RWPE2 (cell line): ENCODE measurements around the gene GRAMD4.

Source experiments
- ATAC-seq: fragments of 200-7000 bp; cut with Tn5 transposase; 3 replicates; pipeline ENCODE4 v1.9.1; 2021; ENCODE audit warnings: low read depth
- DNase-seq: peaks from one replicate; pipeline ENCODE4 v3.0.0-alpha.2; 2020; ENCODE audit warnings: low spot score
- H3K27ac ChIP-seq: fragments of 450-650 bp; 2 replicates; pipeline ENCODE4 v1.5.1; 2017; ENCODE audit warnings: mild to moderate bottlenecking; ENCODE audit not compliant: poor library complexity, severe bottlenecking
- H3K27me3 ChIP-seq: fragments of 250-450 bp; sonication (Bioruptor Pico); 2 replicates; pipeline ENCODE4 v1.5.1; 2021; ENCODE audit warnings: mild to moderate bottlenecking, moderate library complexity; ENCODE audit not compliant: insufficient read depth, poor library complexity, severe bottlenecking
- H3K36me3 ChIP-seq: fragments of 250-450 bp; sonication (Bioruptor Pico); 2 replicates; pipeline ENCODE4 v1.5.1; 2020; ENCODE audit warnings: low read depth, mild to moderate bottlenecking, moderate library complexity
- H3K4me1 ChIP-seq: fragments of 250-450 bp; sonication (Bioruptor Pico); 2 replicates; pipeline ENCODE4 v1.5.1; 2021; ENCODE audit warnings: mild to moderate bottlenecking, moderate library complexity; ENCODE audit not compliant: insufficient read depth, poor library complexity, severe bottlenecking
- H3K4me3 ChIP-seq: fragments of 250-450 bp; sonication (Bioruptor Pico); 2 replicates; pipeline ENCODE4 v1.5.1; 2021; ENCODE audit warnings: mild to moderate bottlenecking, moderate library complexity; ENCODE audit not compliant: severe bottlenecking
- H3K9me3 ChIP-seq: fragments of 250-450 bp; sonication (Bioruptor Pico); 2 replicates; pipeline ENCODE4 v1.5.1; 2021; ENCODE audit warnings: mild to moderate bottlenecking, moderate library complexity; ENCODE audit not compliant: severe bottlenecking
- TF ChIP-seq, protein P1 (sequence below): fragments of 450-650 bp; IDR thresholded peaks from one replicate; pipeline ENCODE4 v1.5.1; 2017; ENCODE audit warnings: mild to moderate bottlenecking, moderate library complexity; ENCODE audit not compliant: poor library complexity, severe bottlenecking

Gene GRAMD4

DNA sequence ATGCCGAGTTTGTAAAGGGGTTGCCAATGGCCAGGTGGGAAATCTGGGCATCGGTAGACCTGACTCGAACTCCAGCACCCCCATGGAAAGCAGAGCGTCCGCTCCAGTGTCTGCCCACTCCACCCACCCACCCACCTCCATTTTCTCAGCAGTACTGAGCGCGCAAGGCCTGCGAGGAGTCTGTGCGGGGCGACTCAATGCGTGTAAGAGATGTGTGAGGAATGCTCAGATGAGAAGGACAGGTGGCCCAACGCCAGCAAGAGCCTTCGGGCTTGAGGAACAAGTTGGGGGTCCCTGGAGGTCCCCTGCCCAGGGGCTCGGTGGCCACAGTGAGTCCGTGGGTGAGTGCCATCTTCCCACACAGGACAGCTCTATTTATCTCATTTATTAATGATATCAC, 67.3 kb downstream of the GRAMD4 start:
- no peak overlapping the region for H3K4me3 ChIP-seq
- TF ChIP-seq, protein P1, sequence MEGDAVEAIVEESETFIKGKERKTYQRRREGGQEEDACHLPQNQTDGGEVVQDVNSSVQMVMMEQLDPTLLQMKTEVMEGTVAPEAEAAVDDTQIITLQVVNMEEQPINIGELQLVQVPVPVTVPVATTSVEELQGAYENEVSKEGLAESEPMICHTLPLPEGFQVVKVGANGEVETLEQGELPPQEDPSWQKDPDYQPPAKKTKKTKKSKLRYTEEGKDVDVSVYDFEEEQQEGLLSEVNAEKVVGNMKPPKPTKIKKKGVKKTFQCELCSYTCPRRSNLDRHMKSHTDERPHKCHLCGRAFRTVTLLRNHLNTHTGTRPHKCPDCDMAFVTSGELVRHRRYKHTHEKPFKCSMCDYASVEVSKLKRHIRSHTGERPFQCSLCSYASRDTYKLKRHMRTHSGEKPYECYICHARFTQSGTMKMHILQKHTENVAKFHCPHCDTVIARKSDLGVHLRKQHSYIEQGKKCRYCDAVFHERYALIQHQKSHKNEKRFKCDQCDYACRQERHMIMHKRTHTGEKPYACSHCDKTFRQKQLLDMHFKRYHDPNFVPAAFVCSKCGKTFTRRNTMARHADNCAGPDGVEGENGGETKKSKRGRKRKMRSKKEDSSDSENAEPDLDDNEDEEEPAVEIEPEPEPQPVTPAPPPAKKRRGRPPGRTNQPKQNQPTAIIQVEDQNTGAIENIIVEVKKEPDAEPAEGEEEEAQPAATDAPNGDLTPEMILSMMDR, result no peak
- DNase-seq (no peak), ATAC-seq (no peak)
- H3K4me1 ChIP-seq, result no peaks in the 10 kb centered on the region
- H3K36me3 ChIP-seq, result peaks cover 38% of the 10 kb centered on the region
- H3K27me3 ChIP-seq, result no peaks in the 10 kb centered on the region
- H3K27ac ChIP-seq, result no peak overlapping the region
- H3K9me3 ChIP-seq, result no peaks in the 10 kb centered on the region

DNA sequence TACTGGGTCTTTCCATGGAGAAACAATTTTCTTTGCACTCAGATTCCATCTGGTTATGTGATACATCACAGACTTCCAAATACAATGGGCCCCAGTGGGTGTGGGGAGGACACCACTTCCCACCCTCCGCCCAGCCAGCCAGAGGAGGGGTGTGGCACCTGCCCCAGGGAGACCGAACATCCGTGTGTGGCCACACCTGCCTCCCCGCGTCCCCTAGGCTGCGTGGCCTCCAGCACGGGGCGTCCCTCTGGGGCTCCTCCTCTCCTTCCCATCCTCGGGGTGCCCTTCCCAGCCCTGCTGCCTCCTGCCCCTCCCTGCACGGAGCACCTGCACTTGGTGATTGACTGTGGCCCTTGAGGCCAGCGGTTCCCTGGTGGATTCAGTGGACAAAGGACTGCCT, 68.8 kb downstream of the GRAMD4 start:
- no peak for DNase-seq
- Histone ChIP-seq H3K27ac (no peak overlapping the region), H3K4me3 (no peak overlapping the region), H3K36me3 (peaks cover 47% of the 10 kb centered on the region), H3K27me3 (no peaks in the 10 kb centered on the region), H3K9me3 (no peaks in the 10 kb centered on the region), H3K4me1 (no peaks in the 10 kb centered on the region)
- ATAC-seq, result no peak
- TF ChIP-seq, protein P1, result no peak

DNA sequence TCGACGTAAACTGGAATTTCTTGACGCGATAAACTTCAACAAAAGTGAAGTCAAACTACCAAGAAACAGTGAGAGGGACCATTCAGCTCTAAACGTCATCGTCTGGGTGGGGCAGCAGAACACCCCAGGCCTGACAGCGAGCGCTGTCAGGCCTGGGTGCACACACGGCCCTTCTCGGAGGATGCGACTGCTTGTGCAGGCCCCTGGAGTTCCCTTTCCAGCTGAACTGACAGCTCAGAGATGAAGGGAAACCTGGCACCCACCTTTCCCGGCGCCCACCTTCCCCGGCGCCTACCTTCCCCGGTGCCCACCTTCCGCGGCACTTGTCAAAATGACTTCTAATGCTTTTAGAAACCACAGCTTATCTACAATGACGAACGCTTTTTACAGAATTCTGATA, 70.0 kb downstream of the GRAMD4 start:
- Histone ChIP-seq H3K4me1 (no peaks in the 10 kb centered on the region), H3K9me3 (no peaks in the 10 kb centered on the region), H3K27ac (no peak overlapping the region), H3K36me3 (peaks cover 47% of the 10 kb centered on the region), H3K27me3 (no peaks in the 10 kb centered on the region), H3K4me3 (no peak overlapping the region)
- no peak for DNase-seq
- no peak for ATAC-seq
- TF ChIP-seq, protein P1, result no peak

DNA sequence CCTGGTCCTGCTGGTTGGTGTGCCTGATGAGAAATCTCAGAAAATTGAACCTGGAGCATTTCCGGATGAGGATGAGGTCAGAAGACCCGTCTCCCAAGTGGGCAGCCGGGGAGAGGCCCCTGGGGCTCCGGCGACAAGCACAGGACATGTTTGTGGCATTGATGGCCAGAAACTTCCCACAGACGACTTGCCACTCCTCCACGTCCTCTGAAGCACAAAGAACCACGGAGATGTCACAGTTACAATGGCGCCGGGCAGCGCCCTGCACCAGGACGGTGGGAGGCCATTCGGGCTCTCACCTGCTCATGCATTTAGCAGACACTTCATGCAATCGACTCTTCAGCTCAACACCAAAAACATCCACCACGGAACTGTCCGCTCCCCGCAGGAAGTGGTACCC, 71.4 kb downstream of the GRAMD4 start:
- Histone ChIP-seq H3K4me3 (no peak overlapping the region), H3K9me3 (no peaks in the 10 kb centered on the region), H3K27ac (no peak overlapping the region), H3K36me3 (peaks cover 40% of the 10 kb centered on the region), H3K27me3 (no peaks in the 10 kb centered on the region), H3K4me1 (no peaks in the 10 kb centered on the region)
- no peak for DNase-seq
- TF ChIP-seq, protein P1, result no peak
- ATAC-seq, result no peak

DNA sequence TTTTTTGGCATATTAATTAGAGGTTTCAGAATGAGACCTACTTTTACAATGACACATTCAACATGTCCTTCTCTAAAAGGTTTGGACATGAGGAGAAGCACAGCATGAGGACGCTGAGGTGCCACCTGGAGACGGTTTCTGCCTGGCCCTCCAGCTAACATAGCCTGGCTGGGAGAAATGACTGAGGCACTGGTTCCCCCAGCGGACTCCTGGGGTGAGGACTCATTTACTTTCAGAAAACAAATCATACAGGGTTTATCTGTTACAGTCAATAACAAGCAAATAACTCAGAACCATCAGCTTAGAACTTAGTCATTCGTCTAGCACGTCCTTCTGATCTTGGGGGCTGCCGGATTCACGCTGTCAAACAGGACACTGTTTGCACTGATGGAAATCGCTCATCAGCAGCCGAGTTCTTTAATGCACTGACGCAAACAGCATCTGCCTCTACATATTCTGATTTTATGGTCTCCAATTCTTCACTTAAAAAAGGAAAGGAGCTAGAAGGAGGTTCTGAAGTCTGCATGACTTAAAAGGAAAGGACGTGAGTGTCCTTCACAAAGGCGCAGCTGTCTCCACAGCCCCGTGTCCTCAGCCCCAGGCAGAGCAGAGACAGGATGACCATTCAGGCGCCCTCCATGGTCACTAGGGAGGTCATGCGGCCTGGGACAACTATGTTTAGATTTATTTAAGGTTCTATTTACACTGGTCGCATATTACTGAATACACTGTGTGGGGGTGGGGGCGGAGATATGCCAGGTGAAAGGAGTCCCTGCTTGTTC, 73.6 kb downstream of the GRAMD4 start:
- no peak overlapping the region for H3K27ac ChIP-seq
- H3K4me1 ChIP-seq, result no peaks in the 10 kb centered on the region
- H3K4me3 ChIP-seq, result no peak overlapping the region
- TF ChIP-seq, protein P1, result no peak
- H3K9me3 ChIP-seq, result no peaks in the 10 kb centered on the region
- H3K27me3 ChIP-seq, result no peaks in the 10 kb centered on the region
- DNase-seq (no peak), ATAC-seq (no peak)
- H3K36me3 ChIP-seq, result peaks cover 34% of the 10 kb centered on the region
